Mesenteric fat pad (tissue), 1 donor: ENCODE measurements around the gene WDR33. TPM values are rescaled to one million over a fixed set of nuclear protein-coding genes. Genes with fewer than 3 reads are reported as not detected.

Experiments
- DNase-seq: peaks from one replicate; pipeline ENCODE4 v3.0.0-alpha.2; 2020; ENCODE audit warnings: low spot score
- total RNA-seq: library from RNA; stranded (reverse); fragmentation: NEBNext Ultra II Directional; extraction: Animal tissue kit (Norgen Biotek cat#: 25700); gene quantifications from one replicate; pipeline ENCODE4 v1.2.1, GENCODE V29; 2021
- donor health status: DM: yes; HTN: yes; CAD: no.

The WDR33 gene
- total RNA-seq, 1 donor from 2014 or later: 53.7 TPM

GRCh38 chr2:127658641-127659407 is 152.1 kb downstream of the WDR33 start:
- no peak for DNase-seq

GRCh38 chr2:127658146-127658545 is 152.8 kb downstream of the WDR33 start:
- DNase-seq: no peak

- DNase-seq: no peak
Observed at GRCh38 chr2:127657232-127657595, 153.8 kb downstream of the WDR33 start.

DNA sequence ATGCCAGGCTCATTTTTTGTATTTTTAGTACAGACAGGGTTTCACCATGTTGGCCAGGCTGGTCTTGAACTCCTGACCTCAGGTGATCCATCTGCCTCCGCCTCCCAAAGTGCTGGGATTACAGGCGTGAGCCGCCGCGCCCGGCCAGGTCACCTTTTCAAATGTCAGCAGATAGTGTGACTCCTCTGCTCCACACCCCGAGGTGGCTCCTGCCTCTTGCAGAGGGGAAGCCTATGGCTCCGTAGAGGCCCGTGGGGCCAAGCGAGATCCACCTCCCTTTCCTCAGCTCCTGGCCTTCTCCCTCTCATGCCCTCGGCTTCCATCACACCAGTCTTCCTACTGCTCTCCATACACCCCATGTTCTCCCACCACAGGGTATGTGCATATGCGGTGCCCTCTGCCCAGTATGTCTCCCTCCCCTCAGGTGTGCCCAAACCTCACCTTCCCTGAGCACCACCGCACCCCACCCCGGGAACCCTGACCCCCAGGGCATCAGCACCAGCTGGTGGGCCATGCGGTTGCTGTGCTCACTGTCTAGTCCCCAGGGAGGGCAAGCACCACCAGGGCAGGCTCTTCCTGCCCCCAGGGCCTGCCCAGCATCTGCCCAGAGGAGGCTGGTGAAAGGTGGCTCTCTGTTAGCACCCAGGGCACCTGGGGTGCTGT is 154.3 kb downstream of the WDR33 start:
- no peak for DNase-seq

- DNase-seq: no peak
Observed at GRCh38 chr2:127655209-127656073, 155.5 kb downstream of the WDR33 start.

GRCh38 chr2:127654838-127655175 is 156.2 kb downstream of the WDR33 start:
- no peak for DNase-seq

GRCh38 chr2:127654084-127654837 is 156.7 kb downstream of the WDR33 start:
- no peak for DNase-seq

- DNase-seq: no peak
Observed at GRCh38 chr2:127653421-127654083, 157.4 kb downstream of the WDR33 start.

DNA sequence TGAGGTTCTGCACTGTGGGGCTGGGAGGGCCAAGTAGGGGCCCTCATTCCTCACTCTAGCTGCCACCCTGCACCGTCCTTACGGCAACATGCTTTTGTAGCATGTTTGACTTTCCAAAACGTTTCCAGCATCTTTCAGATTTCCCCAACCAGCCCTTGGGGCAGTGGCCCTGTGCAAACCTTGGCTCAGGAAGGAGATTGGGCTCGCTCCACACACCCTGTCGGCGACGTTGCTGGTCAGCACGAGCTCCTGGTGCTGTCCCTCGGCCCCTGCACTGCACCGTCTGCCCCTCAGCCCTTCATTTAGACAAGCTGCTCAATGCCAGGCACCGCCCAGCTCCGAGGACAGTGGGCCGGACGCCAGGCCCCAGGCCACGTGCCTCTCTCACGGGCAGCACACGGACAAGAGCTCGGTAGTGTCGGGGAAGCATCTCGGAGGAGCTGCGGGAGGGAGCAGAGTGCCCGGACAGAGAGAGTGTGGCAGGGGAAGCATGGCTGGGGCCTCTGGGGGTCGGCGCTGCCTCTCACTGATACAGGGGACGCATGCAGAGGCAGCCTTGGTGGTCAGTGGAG is 158.1 kb downstream of the WDR33 start:
- no peak for DNase-seq

- DNase-seq: no peak
Observed at GRCh38 chr2:127651971-127652550, 158.9 kb downstream of the WDR33 start.

GRCh38 chr2:127651381-127651809 is 159.6 kb downstream of the WDR33 start:
- no peak for DNase-seq

Other genes starting within 250 kb of the WDR33 start
- gene GPR17, start 165.0 kb downstream of the WDR33 start, total RNA-seq: not detected
- gene LIMS2, start 135.6 kb downstream of the WDR33 start, total RNA-seq: 70.6 TPM
- gene SFT2D3, start 109.7 kb downstream of the WDR33 start, total RNA-seq: 4.2 TPM
- gene POLR2D, start 47.0 kb upstream of the WDR33 start, total RNA-seq: 26.4 TPM
- gene AMMECR1L, start 74.8 kb upstream of the WDR33 start, total RNA-seq: 22.0 TPM
- gene SAP130, start 216.9 kb upstream of the WDR33 start, total RNA-seq: 18.7 TPM